ENCODE measurements around the gene SH2D3A.
"Not testable (repeated sequence)": the region's sequence is repeated elsewhere in the genome, so short reads cannot be mapped to it uniquely, and the experiment has no call there.

The SH2D3A gene

GRCh38 chr19:6719540-6719861 is 47.7 kb downstream of the SH2D3A start:
- no peak for DNase-seq

- DNase-seq = peak; percentile 35
Observed at GRCh38 chr19:6718741-6719539, 48.3 kb downstream of the SH2D3A start.

DNA sequence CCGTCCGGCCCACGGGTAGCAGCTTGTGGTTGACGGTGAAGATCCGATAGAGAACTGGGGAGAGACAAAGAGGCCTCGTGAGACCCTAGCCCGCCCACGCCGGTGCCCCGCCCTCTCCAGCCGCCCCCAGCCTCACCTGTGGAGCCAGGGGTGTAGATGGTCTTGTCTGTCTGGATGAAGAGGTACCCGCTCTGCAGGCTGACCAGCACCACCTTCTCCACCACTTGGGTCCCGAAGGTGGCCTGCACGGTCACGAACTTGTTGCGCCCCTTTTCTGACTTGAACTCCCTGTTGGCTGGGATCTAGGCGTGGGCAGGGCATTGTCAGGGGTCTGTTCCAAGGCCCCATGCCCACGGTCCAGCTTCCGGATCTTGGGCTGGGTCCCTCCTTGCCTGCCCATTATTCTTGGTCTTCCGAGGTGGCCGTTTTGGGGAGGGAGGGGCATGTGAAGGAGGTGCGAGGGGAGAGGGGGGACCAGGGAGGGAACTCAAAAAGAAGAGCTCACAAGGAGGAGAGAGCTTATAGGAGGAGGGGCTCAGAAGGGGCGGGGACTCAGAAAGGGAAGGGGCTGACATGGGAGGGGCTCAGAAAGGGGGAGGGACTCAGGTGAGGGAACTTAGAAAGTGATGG is 49.0 kb downstream of the SH2D3A start:
- DNase-seq = no peak

DNA sequence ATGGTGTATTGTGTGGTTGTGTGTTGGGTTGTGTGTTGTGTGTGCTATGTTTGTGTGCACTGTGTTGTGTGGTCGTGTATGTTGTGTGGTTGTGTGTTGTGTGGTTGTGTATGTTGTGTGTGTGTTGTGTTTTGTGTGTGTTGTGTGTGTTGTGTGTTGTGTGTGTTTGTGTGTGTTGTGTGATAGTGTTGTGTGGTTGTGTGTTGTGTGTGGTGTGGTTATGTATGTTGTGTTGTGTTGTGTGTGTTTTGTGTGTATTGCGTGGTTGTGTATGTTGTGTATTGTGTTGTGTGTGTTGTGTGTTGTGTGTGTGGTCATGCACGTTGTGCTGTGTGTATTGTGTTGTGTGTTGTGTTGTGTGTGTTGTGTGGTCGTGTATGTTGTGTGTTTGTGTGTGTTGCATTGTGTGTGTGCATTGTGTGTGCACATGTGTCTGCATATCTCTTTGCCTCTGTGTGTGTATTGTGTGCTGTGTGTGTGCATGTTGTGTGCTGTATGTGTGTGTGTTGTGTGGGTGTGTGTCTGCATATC is 49.7 kb downstream of the SH2D3A start:
- no peak for DNase-seq

DNA sequence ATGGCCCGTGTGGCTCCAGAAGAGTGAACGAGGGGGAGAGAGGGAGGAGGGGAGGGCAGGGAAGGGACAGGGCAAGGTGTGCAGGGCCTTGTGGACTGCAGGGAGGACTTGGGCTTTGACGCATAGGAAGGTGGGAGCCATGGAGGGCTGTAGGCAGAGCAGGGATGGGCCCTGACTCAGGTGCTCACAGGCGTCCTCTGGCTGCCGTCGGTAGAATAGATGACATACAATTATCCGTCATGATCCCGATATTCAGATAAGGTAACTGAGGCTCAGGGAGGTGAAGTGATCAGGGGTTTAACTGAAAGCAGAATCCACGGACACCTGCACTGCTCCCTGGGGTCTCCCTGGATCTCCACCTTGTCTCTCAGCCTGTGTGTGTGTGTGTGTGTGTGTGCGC is 50.2 kb downstream of the SH2D3A start:
- DNase-seq = no peak

DNA sequence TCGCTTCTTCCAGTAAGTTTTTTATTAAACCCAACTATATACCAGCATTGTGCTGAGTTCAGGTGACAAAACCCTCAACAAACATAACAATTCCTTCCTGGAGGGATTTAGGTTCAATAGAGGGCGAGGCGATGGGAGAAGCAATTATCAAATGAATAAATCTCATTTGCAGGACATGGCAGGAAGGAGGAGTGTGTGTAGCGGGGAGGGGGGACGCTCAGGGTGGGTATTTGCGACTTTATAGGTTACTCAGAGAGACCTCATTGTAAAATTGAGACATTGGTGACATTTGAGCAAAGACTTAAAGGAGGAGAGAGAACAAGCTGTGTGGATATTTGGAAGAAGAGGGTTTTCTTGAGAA is 50.6 kb downstream of the SH2D3A start:
- DNase-seq = no peak

DNA sequence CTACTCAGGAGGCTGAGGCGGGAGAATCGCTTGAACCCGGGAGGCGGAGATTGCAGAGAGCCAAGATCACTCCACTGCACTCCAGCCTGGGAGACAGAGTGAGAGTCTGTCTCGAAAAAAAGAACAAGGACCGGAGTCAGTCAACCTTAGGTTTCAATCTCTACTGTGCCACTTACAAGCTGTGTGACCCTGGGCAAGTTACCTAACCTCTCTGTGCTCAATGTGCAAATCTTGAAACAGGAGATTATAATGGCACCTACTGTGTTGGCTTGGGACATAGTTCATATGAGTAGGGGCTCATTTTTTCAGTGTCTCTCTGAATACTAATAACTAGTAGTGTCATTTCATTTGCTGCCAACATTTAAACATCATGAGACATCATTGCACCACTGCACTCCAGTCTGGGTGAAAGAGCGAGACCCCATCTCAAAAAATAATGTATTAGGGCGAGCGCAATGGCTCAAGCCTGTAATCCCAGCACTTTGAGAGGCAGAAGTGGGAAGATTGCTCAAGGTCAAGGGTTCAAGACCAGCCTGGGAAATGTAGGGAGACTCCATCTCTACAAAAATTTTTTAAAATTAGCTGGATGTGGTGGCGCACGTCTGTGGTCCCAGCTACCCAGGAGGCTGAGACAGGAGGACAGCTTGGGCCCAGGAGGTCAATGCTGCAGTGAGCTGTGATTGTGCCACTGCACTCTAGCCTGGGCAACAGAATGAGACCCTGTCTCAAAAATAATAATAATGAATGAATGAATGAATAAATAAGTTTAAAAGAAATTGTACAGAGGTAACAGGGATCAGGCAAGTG is 52.3 kb downstream of the SH2D3A start:
- no peak for DNase-seq

DNA sequence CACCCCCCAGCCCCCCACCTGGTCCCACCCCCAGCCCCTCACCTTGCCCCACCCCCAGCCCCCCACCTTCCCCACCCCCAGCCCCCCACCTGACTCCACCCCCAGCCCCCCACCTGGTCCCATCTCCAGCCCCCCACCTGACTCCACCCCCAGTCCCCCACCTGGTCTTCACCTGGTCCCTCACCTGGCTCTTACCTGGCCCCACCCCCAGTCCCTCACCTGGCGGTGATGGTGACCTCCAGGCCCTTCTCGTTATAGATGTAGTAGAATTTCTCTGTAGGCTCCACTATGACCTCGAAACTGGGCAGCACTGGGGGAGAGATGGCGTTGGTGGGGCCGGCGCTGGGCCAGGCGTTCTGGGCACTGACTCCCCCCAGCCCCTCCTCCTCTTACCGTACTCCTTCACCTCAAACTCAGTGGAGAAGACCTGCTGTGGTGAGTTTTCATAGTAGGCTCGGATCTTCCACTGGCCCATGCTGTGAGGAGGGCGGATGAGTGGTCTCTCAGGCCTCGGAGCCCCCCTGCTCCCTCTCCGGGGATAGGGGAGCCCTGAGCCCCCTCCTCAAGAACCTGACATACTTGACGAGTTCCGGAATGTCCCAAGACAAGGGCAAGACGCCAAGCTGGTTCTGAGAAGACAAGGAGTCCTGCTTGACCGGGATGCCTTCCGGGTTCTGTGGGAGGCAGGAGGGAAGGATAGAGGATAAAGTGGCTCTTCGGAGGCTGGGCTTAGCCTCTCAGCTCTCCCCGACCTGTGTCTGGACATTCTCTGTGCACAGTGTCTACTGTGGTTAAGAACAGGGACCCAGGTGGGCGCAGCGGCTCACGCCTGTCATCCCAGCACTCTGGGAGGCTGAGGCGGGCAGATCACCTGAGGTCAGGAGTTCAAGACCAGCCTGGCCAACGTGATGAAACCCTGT is 53.2 kb downstream of the SH2D3A start:
- no peak for DNase-seq

- no peak for DNase-seq
Observed at GRCh38 chr19:6712692-6713670, 54.3 kb downstream of the SH2D3A start.

GRCh38 chr19:6712231-6712630 is 55.0 kb downstream of the SH2D3A start:
- DNase-seq = no peak

DNA sequence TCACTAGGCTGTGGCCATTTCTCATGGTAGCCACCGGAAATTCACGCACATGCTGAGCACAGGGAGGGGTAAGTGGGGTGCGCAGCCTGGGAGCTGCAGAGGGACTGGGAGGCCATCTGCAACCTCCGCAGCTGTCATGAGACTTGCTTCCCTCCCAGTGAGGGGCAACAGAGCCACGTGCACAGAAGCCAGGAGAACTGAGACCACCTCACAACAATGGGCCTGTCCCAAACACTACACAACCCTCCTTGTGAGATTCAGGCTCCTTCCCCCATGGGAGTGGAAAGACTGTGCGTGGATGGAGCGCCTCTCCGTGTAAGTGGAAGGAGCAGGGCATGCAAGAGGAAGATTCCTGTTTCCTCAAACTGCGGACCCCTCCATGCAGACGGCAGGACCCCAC is 55.6 kb downstream of the SH2D3A start:
- DNase-seq = no peak

- DNase-seq = no peak
Observed at GRCh38 chr19:6711078-6711361, 56.2 kb downstream of the SH2D3A start.

- no peak for DNase-seq
Observed at GRCh38 chr19:6710273-6711077, 56.8 kb downstream of the SH2D3A start.

GRCh38 chr19:6709549-6709948 is 57.7 kb downstream of the SH2D3A start:
- DNase-seq = no peak

DNA sequence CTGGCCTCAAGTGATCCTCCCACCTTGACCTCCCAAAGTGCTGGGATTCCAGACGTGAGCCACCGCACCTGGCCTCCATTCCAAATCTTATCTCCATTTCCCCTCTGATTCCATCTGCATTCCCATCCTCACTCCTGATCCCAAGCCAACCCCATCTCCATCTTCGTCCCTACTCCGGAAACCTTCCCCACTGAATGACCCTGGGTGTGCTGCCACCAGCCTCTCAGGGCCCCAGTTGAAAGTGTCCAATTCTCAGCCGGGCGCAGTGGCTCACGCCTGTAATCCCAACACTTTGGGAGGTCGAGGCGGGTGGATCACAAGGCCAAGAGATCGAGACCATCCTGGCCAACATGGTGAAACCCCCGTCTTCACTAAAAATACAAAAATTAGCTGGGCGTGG is 58.3 kb downstream of the SH2D3A start:
- DNase-seq = not testable (repeated sequence)

GRCh38 chr19:6708346-6708745 is 58.9 kb downstream of the SH2D3A start:
- no peak for DNase-seq

DNA sequence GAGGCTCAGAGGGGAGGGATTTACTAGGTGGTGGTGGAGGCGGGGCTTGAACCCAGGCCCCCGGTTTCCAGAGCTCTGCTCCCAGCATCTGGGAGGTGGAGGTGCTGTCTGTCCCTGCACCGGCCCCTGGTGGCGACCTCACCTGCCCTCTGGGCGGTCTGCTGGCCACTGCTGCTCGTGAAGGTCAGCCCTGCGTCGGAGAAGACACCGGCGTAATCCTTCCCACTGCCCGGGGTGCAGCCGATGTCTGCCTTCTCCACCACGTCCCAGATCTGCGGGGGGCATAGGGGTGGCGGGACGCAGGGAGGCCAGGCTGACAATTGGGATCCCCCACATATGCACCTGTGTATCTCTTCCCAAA is 59.6 kb downstream of the SH2D3A start:
- DNase-seq = no peak

DNA sequence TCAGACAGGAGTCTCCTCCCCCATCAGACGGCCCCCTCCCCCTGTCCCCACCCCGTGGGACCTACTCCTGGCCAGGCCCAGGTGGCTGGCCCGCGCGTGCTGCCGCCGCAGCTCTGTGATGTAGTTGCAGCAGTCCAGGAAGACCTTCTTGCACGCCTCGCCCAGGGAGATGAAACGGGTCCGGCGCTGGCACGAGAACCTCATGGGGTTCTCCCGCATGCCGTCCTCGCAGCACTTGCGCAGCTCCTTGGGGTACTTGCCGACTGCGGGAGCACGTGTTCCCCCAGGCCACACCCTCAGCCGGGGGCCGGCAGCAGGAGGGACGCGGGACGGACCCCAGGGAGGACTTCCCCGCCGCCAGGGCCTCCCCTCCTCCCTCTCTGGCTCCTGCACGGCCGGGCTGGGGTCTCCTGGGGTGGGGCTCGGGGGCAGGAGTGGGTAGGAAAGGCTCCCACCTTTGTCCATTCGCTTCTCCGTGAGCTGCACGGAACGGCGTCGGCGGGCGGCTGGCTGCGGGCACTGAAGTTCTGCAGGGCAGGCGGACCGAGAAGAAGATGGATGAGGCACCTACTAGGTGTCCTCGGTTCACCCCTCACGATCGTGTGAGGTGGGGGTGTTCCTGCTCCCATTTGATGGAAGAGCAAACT is 60.1 kb downstream of the SH2D3A start:
- no peak for DNase-seq

- no peak for DNase-seq
Observed at GRCh38 chr19:6706633-6706958, 60.6 kb downstream of the SH2D3A start.

DNA sequence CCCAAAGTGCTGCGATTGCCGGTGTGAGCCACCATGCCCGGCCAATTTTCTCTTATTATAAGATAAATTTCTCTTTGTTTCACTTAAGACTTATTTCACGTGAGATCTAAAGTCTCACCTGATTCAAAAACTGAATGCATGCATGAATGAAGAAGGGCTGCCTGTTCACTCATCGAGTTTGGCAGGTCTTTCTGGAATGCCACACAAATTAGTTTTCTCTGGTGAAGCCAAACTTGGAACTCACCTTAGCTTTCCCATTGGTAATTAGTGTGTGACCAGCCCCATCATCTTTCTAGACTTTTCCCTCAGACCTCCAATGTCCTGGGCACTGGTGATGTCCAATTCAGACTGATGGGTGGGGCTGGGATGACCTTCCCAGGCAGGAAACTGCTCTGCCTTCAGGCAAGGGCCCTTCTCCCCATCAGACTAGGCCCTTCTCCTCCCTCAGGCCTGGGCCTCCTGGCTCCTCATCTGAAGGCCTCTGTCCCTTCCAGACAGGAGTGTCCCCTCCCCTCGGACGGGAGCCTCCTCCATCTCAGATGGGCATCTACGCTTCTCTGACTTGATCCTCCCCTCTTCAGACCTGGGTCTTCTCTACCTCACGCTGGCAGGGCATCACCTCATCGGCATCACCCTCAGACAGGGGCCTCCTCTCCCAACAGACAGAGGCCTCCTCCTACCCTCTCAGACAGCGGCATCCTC is 61.2 kb downstream of the SH2D3A start:
- DNase-seq = no peak

All from CD4-positive, alpha-beta T cell treated with Interleukin-10 for 1 hour (primary cell).